Fibroblast of lung (primary cell): ENCODE results near the gene C22orf31. TPM values are rescaled to one million over a fixed set of nuclear protein-coding genes. Genes with fewer than 3 reads are reported as not detected.

ENCODE experiments used
- DNase-seq, 2 donors: peaks; one replicate each; pipeline versions ENCODE4 v3.0.0 to v3.0.0-alpha.2; 2010; ENCODE audit warnings: low read depth in 2 of 2
- H2AFZ ChIP-seq: 2 replicates; pipeline ENCODE4 v1.5.1; 2012; ENCODE audit warnings: low read length, control low read depth, inconsistent platforms
- H3K27ac ChIP-seq: 2 replicates; pipeline ENCODE4 v1.5.1; 2011; ENCODE audit warnings: low read length, control low read depth; ENCODE audit not compliant: insufficient read depth
- H3K27me3 ChIP-seq: 2 replicates; pipeline ENCODE4 v1.5.1; 2011; ENCODE audit warnings: mild to moderate bottlenecking, low read length; ENCODE audit not compliant: control insufficient read depth, insufficient read depth
- H3K36me3 ChIP-seq: 2 replicates; pipeline ENCODE4 v1.5.1; 2011; ENCODE audit warnings: low read length; ENCODE audit not compliant: control insufficient read depth, insufficient read depth
- H3K4me1 ChIP-seq: 2 replicates; pipeline ENCODE4 v1.5.1; 2011; ENCODE audit warnings: low read length; ENCODE audit not compliant: control insufficient read depth, insufficient read depth; ENCODE audit errors: extremely low read depth
- H3K4me2 ChIP-seq: 2 replicates; pipeline ENCODE4 v1.5.1; 2011; ENCODE audit warnings: low read length, control low read depth; ENCODE audit not compliant: insufficient read depth; ENCODE audit errors: extremely low read depth
- H3K4me3 ChIP-seq, 4 experiments: fragments of 200-600 bp in 1 of 4; sonication (generic) in 1 of 4; replicated peaks in 1 of 4; 2 replicates each; pipeline ENCODE4 v1.5.1; 2011 to 2016; ENCODE audit warnings: low read length in 4 of 4, low read depth in 3 of 4, mild to moderate bottlenecking in 3 of 4, control low read depth in 2 of 4, inconsistent platforms in 1 of 4, mixed read lengths in 1 of 4; ENCODE audit not compliant: insufficient read depth in 1 of 4; ENCODE audit errors: control extremely low read depth in 1 of 4
- H3K79me2 ChIP-seq: 2 replicates; pipeline ENCODE4 v1.5.1; 2012; ENCODE audit warnings: mild to moderate bottlenecking, low read length, inconsistent platforms; ENCODE audit not compliant: control insufficient read depth, insufficient read depth
- H3K9ac ChIP-seq: 2 replicates; pipeline ENCODE4 v1.5.1; 2011; ENCODE audit warnings: mild to moderate bottlenecking, low read length, control low read depth; ENCODE audit not compliant: insufficient read depth
- H3K9me3 ChIP-seq: 2 replicates; pipeline ENCODE4 v1.5.1; 2012; ENCODE audit warnings: low read depth, low read length; ENCODE audit not compliant: control insufficient read depth, insufficient read depth
- H4K20me1 ChIP-seq: 2 replicates; pipeline ENCODE4 v1.5.1; 2011; ENCODE audit warnings: low read length; ENCODE audit not compliant: control insufficient read depth, insufficient read depth; ENCODE audit errors: extremely low read depth
- CTCF ChIP-seq, 2 donors: IDR thresholded peaks in 1 of 2; conservative IDR thresholded peaks in 1 of 2; 1 replicate in 1 of 2; 2 replicates in 1 of 2; pipeline ENCODE4 v1.5.1; 2011 to 2012; ENCODE audit warnings: low read length in 2 of 2, control low read depth in 1 of 2, inconsistent platforms in 1 of 2, low read depth in 1 of 2, mild to moderate bottlenecking in 1 of 2
- EZH2 ChIP-seq: IDR thresholded peaks from 2 replicates; pipeline ENCODE4 v1.5.1; 2012; ENCODE audit warnings: low read length, control low read depth, mild to moderate bottlenecking; ENCODE audit errors: missing control alignments
- polyA plus RNA-seq, 2 donors: library from polyadenylated mRNA; depleted of rRNA in 1 of 2; stranded (reverse) in 1 of 2; unstranded in 1 of 2; fragments of >200 nt; gene quantifications; 2 replicates each; pipeline ENCODE4 v1.2.1, GENCODE V29; 2011 to 2012; ENCODE audit warnings: missing spikeins in 1 of 2
- total RNA-seq: library from RNA; depleted of rRNA; stranded (reverse); fragments of >200 nt; gene quantifications from 2 replicates; pipeline ENCODE4 v1.2.1, GENCODE V29; 2014

C22orf31 gene
- total and polyA plus RNA-seq, 2 donors (not counting 1 experiment from before 2014, with no cell fraction given) = 0.17 TPM; not detected in 1

GRCh38 chr22:29009148-29009547 lies 52.5 kb downstream of the C22orf31 start:
- Histone ChIP-seq H3K79me2 (no peaks in the 10 kb centered on the region), H3K9ac (no peak overlapping the region), H3K4me1 (no peaks in the 10 kb centered on the region), H3K36me3 (no peaks in the 10 kb centered on the region), H3K4me2 (no peak overlapping the region), H3K27ac (no peak overlapping the region), H3K27me3 (no peaks in the 10 kb centered on the region), H2AFZ (no peak overlapping the region), H3K4me3 (no peak overlapping the region), H3K9me3 (no peaks in the 10 kb centered on the region), H4K20me1 (no peaks in the 10 kb centered on the region)
- peak in 1 of 2 donors; percentile 33 for DNase-seq
- no peak for TF ChIP-seq EZH2
- TF ChIP-seq CTCF (conservative IDR thresholded peaks at IDR 0.05 in 1 of 2, IDR thresholded peaks at IDR 0.05 in 1 of 2; ENCODE audit: low read depth in 1 of 2, low read length in 2 of 2) = no peak

Other genes starting within 250 kb of the C22orf31 start
- 2.3 and 2.6 TPM in 2 replicates for gene ZNRF3, start 178.3 kb downstream of the C22orf31 start, total RNA-seq
- gene ZNRF3, start 178.3 kb downstream of the C22orf31 start, polyA plus RNA-seq = 1.1 and 2.5 TPM in 2 replicates
- 6.4 and 12.9 TPM in 2 replicates for gene KREMEN1, start 11.2 kb upstream of the C22orf31 start, total RNA-seq
- 7.0 and 13.5 TPM in 2 replicates for gene KREMEN1, start 11.2 kb upstream of the C22orf31 start, polyA plus RNA-seq
- gene EMID1, start 144.1 kb upstream of the C22orf31 start, total RNA-seq = 0.50 and 2.8 TPM in 2 replicates
- gene EMID1, start 144.1 kb upstream of the C22orf31 start, polyA plus RNA-seq = not detected in 2 replicates
- 20.3 and 20.6 TPM in 2 replicates for gene RHBDD3, start 206.2 kb upstream of the C22orf31 start, total RNA-seq
- gene RHBDD3, start 206.2 kb upstream of the C22orf31 start, polyA plus RNA-seq = 6.7 and 7.2 TPM in 2 replicates
- 107 and 150 TPM in 2 replicates for gene EWSR1, start 206.4 kb upstream of the C22orf31 start, total RNA-seq
- 172 and 224 TPM in 2 replicates for gene EWSR1, start 206.4 kb upstream of the C22orf31 start, polyA plus RNA-seq
- 6.9 and 8.9 TPM in 2 replicates for gene GAS2L1, start 244.8 kb upstream of the C22orf31 start, total RNA-seq
- 5.4 and 7.5 TPM in 2 replicates for gene GAS2L1, start 244.8 kb upstream of the C22orf31 start, polyA plus RNA-seq